Measurements from ENCODE around the gene IQCH. TPM values are rescaled to one million over a fixed set of nuclear protein-coding genes. Genes with fewer than 3 reads are reported as not detected.

Gene IQCH
- total and polyA plus RNA-seq, 5 donors: 0.34 to 2.1 (median 1.4) TPM

DNA sequence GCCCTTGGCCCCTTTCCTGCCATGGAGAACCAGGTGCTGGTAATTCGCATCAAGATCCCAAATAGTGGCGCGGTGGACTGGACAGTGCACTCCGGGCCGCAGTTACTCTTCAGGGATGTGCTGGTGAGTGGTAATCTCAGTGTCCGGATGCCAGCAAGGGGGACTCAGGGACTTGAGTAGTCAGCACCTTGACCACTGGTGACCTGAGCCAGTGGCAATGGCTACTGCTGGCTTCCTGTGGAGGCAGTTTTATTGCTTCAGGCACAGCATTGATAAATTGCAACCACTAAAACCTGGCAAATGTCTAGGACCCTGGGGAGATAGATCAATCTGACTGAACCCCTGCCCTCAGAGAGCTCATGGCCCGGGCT, 288.7 kb downstream of the IQCH start:
- DNase-seq (peak in 1 of 3 donors; percentile 44), ATAC-seq (peak in 1 of 2 donors; percentile 13)
- Histone ChIP-seq H3K4me3 (ENCODE audit: low read length) (peak overlapping the region; percentile 95), H3K27ac (ENCODE audit: low read length) (no peak overlapping the region), H3K27me3 (ENCODE audit: control insufficient read depth, insufficient read depth) (no peaks in the 10 kb centered on the region), H3K4me1 (ENCODE audit: control insufficient read depth, insufficient read depth, low read length) (peaks cover 5% of the 10 kb centered on the region), H3K9me3 (ENCODE audit: control insufficient read depth, low read length) (no peaks in the 10 kb centered on the region)
- intact Hi-C loops (cut with DNase I): loop anchor here in 1 of 4 donors (10.0 kb wide), 1 partner anchor 291 kb away; no protein-coding TSS in a partner anchor
- WGBS: 43% methylated on average over 7 of the region's 7 CpGs

- H3K4me1 ChIP-seq (ENCODE audit: control insufficient read depth, insufficient read depth, low read length): peaks cover 5% of the 10 kb centered on the region
- ATAC-seq (no peak), DNase-seq (no peak)
- 95% methylated on average over 3 of the region's 3 CpGs for WGBS
- intact Hi-C loops (cut with DNase I): loop anchor here in 1 of 4 donors (10.0 kb wide), 1 partner anchor 290 kb away; no protein-coding TSS in a partner anchor
- no peak overlapping the region for H3K4me3 ChIP-seq (ENCODE audit: low read length)
- no peaks in the 10 kb centered on the region for H3K27me3 ChIP-seq (ENCODE audit: control insufficient read depth, insufficient read depth)
- no peak overlapping the region for H3K27ac ChIP-seq (ENCODE audit: low read length)
- no peaks in the 10 kb centered on the region for H3K9me3 ChIP-seq (ENCODE audit: control insufficient read depth, low read length)
These were observed 289.9 kb downstream of the IQCH start for GRCh38 chr15:67544475-67544874.

DNA sequence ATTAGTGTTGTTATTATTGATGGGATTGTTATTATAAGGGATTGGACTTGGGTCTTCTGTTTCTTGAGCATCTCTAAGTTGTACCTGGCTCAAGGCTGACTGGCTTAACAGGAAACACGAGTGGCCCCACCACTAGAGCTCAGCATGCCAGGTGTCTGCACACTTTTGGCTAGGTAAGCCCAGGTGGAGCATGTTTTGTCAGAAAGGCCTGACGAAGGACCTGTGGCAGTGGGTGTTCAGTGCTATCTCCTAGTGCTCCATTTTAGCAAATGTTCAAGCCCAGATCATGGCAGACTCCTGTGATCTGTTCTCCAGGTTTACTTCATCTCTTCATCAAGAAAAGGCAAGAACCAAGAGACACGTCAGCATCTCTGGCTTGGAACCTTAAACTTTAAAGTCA, 291.3 kb downstream of the IQCH start:
- Histone ChIP-seq H3K4me3 (ENCODE audit: low read length) (no peak overlapping the region), H3K27ac (ENCODE audit: low read length) (no peak overlapping the region), H3K27me3 (ENCODE audit: control insufficient read depth, insufficient read depth) (no peaks in the 10 kb centered on the region), H3K4me1 (ENCODE audit: control insufficient read depth, insufficient read depth, low read length) (peaks cover 5% of the 10 kb centered on the region), H3K9me3 (ENCODE audit: control insufficient read depth, low read length) (no peaks in the 10 kb centered on the region)
- DNase-seq (no peak), ATAC-seq (no peak)
- 87% methylated on average over 3 of the region's 3 CpGs for WGBS
- intact Hi-C loops (cut with DNase I): loop anchor here in 1 of 4 donors (10.0 kb wide), 1 partner anchor 289 kb away; no protein-coding TSS in a partner anchor

- intact Hi-C loops (cut with DNase I): loop anchor here in 1 of 4 donors (10.0 kb wide), 1 partner anchor 288 kb away; no protein-coding TSS in a partner anchor
- ATAC-seq: no peak
These were observed 292.5 kb downstream of the IQCH start for GRCh38 chr15:67547064-67547463.

GRCh38 chr15:67547836-67548235, 293.2 kb downstream of the IQCH start:
- intact Hi-C loops (cut with DNase I): loop anchor here in 1 of 4 donors (10.0 kb wide), 1 partner anchor 287 kb away; no protein-coding TSS in a partner anchor
- H3K4me1 ChIP-seq (ENCODE audit: control insufficient read depth, insufficient read depth, low read length): peaks cover 6% of the 10 kb centered on the region
- no peaks in the 10 kb centered on the region for H3K9me3 ChIP-seq (ENCODE audit: control insufficient read depth, low read length)
- no peaks in the 10 kb centered on the region for H3K27me3 ChIP-seq (ENCODE audit: control insufficient read depth, insufficient read depth)
- H3K4me3 ChIP-seq (ENCODE audit: low read length): no peak overlapping the region
- no peak overlapping the region for H3K27ac ChIP-seq (ENCODE audit: low read length)
- 71% methylated on average over 3 of the region's 3 CpGs for WGBS
- ATAC-seq: no peak
- no peak for DNase-seq

More at GRCh38 chr15:67547064-67547463, 292.5 kb downstream of the IQCH start:
- Histone ChIP-seq H3K4me1 (ENCODE audit: control insufficient read depth, insufficient read depth, low read length) (peaks cover 6% of the 10 kb centered on the region), H3K27me3 (ENCODE audit: control insufficient read depth, insufficient read depth) (no peaks in the 10 kb centered on the region), H3K9me3 (ENCODE audit: control insufficient read depth, low read length) (no peaks in the 10 kb centered on the region), H3K27ac (ENCODE audit: low read length) (no peak overlapping the region), H3K4me3 (ENCODE audit: low read length) (no peak overlapping the region)
- no peak for DNase-seq
- WGBS: 93% methylated on average over 2 of the region's 2 CpGs

DNA sequence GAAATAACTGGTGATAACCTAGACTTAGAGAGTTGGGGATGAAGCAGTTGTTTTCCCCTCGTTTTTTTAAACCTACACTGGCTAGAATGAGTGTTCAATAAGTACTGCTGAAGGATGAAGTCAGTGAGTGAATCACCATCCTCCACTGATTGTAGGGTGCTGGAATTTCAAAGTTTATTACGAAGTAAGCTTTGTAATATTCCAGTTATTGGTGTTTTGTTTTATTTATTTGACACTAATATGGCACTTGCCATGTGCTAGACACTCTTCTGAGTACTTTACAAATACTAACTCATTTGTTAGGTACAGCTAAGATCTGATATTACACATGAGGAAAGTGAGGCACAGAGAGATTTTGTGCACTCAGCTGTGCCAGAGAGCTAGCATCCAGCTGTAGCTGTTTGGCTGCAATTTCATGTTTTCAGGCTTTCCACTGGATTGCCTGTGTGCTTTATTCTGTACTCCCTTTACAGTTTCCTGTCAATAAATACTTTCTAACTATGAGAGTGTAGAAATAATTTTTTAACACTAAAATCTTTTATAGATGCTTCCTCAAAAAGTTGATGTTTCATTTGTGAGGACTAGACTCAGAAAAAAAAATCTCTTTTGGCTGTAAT, 293.8 kb downstream of the IQCH start:
- peak; percentile 44 to 46 for ATAC-seq
- no peaks in the 10 kb centered on the region for H3K27me3 ChIP-seq (ENCODE audit: control insufficient read depth, insufficient read depth)
- no peak for DNase-seq
- H3K4me1 ChIP-seq (ENCODE audit: control insufficient read depth, insufficient read depth, low read length): peaks cover 4% of the 10 kb centered on the region
- 64% methylated on average over 2 of the region's 2 CpGs for WGBS
- no peaks in the 10 kb centered on the region for H3K9me3 ChIP-seq (ENCODE audit: control insufficient read depth, low read length)
- intact Hi-C loops (cut with DNase I): loop anchor here in 1 of 4 donors (10.0 kb wide), 1 partner anchor 286 kb away; no protein-coding TSS in a partner anchor
- no peak overlapping the region for H3K4me3 ChIP-seq (ENCODE audit: low read length)
- H3K27ac ChIP-seq (ENCODE audit: low read length): peak overlapping the region; percentile 27

DNA sequence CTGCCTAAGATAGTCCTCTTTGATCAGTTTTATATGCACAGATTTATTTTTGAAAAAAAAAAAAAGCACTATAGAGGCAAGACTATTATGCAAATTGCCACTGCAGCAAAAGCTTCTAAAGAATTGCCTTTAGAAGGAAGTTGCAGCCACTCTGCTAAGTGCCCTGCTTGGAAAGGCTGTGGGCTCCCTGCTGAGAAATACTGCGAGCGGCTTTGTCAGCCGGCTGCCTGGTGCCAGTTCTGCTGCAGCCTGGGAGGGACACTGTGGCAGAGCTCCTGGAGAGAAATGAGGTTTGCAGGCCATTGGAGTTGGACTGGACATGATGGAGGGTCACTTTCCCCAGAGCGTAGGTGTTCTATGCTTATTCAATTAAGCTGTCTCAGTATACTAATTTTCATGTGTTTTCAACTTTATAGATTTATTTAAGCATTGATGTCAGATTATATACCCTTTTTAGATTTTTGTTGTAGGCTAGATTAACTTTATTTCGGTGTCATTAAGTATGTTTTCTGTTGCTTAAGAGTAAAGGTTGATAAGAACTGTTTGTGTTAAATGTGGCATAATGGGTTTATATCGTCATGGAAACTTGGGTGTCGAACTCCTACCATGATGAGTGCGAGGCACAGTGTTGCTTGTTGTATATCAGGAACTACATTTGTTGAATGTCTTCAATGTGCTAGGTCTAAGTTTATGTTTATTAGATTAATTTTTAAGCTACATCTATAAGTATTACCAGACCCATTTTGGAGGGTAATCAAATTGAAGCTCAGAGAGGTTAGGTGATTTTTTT, 294.5 kb downstream of the IQCH start:
- peaks cover 1% of the 10 kb centered on the region for H3K4me1 ChIP-seq (ENCODE audit: control insufficient read depth, insufficient read depth, low read length)
- ATAC-seq (peak; percentile 25 to 63), DNase-seq (no peak)
- WGBS: 76% methylated on average over 8 of the region's 8 CpGs
- H3K27ac ChIP-seq (ENCODE audit: low read length): no peak overlapping the region
- intact Hi-C loops (cut with DNase I): loop anchor here in 1 of 4 donors (10.0 kb wide), 1 partner anchor 286 kb away; no protein-coding TSS in a partner anchor
- no peaks in the 10 kb centered on the region for H3K27me3 ChIP-seq (ENCODE audit: control insufficient read depth, insufficient read depth)
- no peaks in the 10 kb centered on the region for H3K9me3 ChIP-seq (ENCODE audit: control insufficient read depth, low read length)
- no peak overlapping the region for H3K4me3 ChIP-seq (ENCODE audit: low read length)

DNA sequence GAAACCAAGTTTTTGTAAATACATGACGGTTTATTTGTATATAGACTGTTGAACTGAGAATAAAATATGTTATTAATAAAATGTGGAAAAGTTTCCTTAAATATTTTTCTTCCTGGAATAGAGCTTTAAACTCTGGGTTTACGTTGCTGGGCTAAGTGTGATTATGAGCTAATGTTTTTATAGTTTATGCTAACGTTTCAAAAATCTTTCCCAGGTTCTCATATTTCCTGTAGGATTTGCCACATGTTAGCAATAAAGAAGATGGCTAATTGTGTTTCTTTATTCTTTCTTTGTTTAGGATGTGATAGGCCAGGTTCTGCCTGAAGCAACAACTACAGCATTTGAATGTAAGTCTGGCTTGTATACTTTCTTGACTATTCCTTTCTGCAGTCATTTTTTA, 295.1 kb downstream of the IQCH start:
- no peak for ATAC-seq
- Histone ChIP-seq H3K27me3 (ENCODE audit: control insufficient read depth, insufficient read depth) (no peaks in the 10 kb centered on the region), H3K9me3 (ENCODE audit: control insufficient read depth, low read length) (no peaks in the 10 kb centered on the region), H3K4me3 (ENCODE audit: low read length) (no peak overlapping the region), H3K4me1 (ENCODE audit: control insufficient read depth, insufficient read depth, low read length) (peaks cover 1% of the 10 kb centered on the region), H3K27ac (ENCODE audit: low read length) (no peak overlapping the region)
- DNase-seq: no peak
- 69% methylated on average over 3 of the region's 3 CpGs for WGBS
- intact Hi-C loops (cut with DNase I): loop anchor here in 1 of 4 donors (10.0 kb wide), 1 partner anchor 285 kb away; no protein-coding TSS in a partner anchor

- WGBS: 83% methylated on average over 4 of the region's 4 CpGs
- intact Hi-C loops (cut with DNase I): no loop called here
- Histone ChIP-seq H3K27ac (ENCODE audit: low read length) (no peak overlapping the region), H3K4me3 (ENCODE audit: low read length) (no peak overlapping the region), H3K9me3 (ENCODE audit: control insufficient read depth, low read length) (no peaks in the 10 kb centered on the region), H3K4me1 (ENCODE audit: control insufficient read depth, insufficient read depth, low read length) (peaks cover 3% of the 10 kb centered on the region), H3K27me3 (ENCODE audit: control insufficient read depth, insufficient read depth) (no peaks in the 10 kb centered on the region)
- ATAC-seq (no peak), DNase-seq (no peak)
These were observed 295.9 kb downstream of the IQCH start for GRCh38 chr15:67550522-67550921.

DNA sequence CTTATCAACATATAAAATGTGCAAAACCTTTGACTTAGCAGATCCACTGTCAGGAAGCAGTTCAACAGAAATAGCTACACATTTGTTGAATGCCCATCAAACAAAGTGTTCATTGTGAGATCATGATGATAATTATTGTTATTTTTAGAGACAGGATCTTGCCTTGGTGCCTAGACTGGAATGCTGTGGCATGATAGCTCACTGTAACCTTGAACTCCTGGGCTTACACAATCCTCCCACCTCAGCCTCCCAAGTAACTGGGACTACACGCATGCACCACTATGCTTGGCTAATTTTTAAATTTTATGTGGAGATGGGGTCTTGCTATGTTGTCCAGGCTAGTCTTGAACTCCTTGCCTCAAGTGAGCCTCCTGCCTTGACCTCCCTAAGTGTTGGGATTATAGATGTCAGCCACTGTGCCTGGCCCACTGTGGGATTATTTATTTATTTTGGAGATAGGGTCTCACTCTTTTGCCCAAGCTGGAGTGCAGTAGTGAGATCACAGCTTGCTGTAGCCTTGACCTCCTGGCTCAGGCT, 296.7 kb downstream of the IQCH start:
- DNase-seq (no peak), ATAC-seq (no peak)
- H3K27me3 ChIP-seq (ENCODE audit: control insufficient read depth, insufficient read depth): no peaks in the 10 kb centered on the region
- 94% methylated on average over 1 of the region's 1 CpG for WGBS
- no peak overlapping the region for H3K27ac ChIP-seq (ENCODE audit: low read length)
- intact Hi-C loops (cut with DNase I): no loop called here
- H3K4me1 ChIP-seq (ENCODE audit: control insufficient read depth, insufficient read depth, low read length): peaks cover 3% of the 10 kb centered on the region
- no peak overlapping the region for H3K4me3 ChIP-seq (ENCODE audit: low read length)
- no peaks in the 10 kb centered on the region for H3K9me3 ChIP-seq (ENCODE audit: control insufficient read depth, low read length)

Data from right cardiac atrium (tissue), 5 donors.